Karpas-422 (cell line): Measurements from ENCODE around the gene PRKCE. TPM values are rescaled to one million over a fixed set of nuclear protein-coding genes. Genes with fewer than 3 reads are reported as not detected.

Experiments used
- DNase-seq: peaks from one replicate; pipeline ENCODE4 v3.0.0-alpha.2; 2015
- H2AFZ ChIP-seq: fragments of 200-600 bp; sonication (generic); 2 replicates; pipeline ENCODE4 v1.6.1; 2014; ENCODE audit warnings: antibody characterized with exemption, low read length, mixed read lengths
- H3K27ac ChIP-seq: fragments of 200-600 bp; sonication (generic); 2 replicates; pipeline ENCODE4 v1.5.1; 2014; ENCODE audit warnings: mild to moderate bottlenecking, low read length, moderate library complexity
- H3K27me3 ChIP-seq: fragments of 200-600 bp; sonication (generic); 2 replicates; pipeline ENCODE4 v1.6.1; 2014; ENCODE audit warnings: low read length, mixed read lengths
- H3K36me3 ChIP-seq: fragments of 200-600 bp; sonication (generic); 2 replicates; pipeline ENCODE4 v1.6.1; 2014; ENCODE audit warnings: low read length, mixed read lengths; ENCODE audit not compliant: insufficient read depth
- H3K4me1 ChIP-seq: fragments of 200-600 bp; sonication (generic); 2 replicates; pipeline ENCODE4 v1.6.1; 2014; ENCODE audit warnings: mild to moderate bottlenecking, low read length, mixed read lengths
- H3K4me2 ChIP-seq: fragments of 200-600 bp; sonication (generic); 2 replicates; pipeline ENCODE4 v1.6.1; 2014; ENCODE audit warnings: low read length, low read depth, mild to moderate bottlenecking; ENCODE audit not compliant: poor library complexity, severe bottlenecking
- H3K4me3 ChIP-seq: fragments of 200-600 bp; sonication (generic); 2 replicates; pipeline ENCODE4 v1.5.1; 2014; ENCODE audit warnings: mild to moderate bottlenecking, antibody characterized with exemption, low read length, mixed read lengths
- H3K79me2 ChIP-seq: fragments of 200-600 bp; sonication (generic); 2 replicates; pipeline ENCODE4 v1.6.1; 2014; ENCODE audit warnings: mild to moderate bottlenecking, low read length, mixed read lengths
- H3K9ac ChIP-seq: fragments of 200-600 bp; sonication (generic); 2 replicates; pipeline ENCODE4 v1.6.0; 2014; ENCODE audit warnings: low read length
- H3K9me2 ChIP-seq: fragments of 200-600 bp; sonication (generic), shearing (Covaris generic); replicated peaks from 2 replicates; pipeline ENCODE4 v1.6.0; 2014; ENCODE audit warnings: mild to moderate bottlenecking, low read length, moderate library complexity; ENCODE audit not compliant: insufficient read depth
- H3K9me3 ChIP-seq: fragments of 300-700, 200-600 bp; sonication (generic); 2 replicates; pipeline ENCODE4 v1.6.1; 2014; ENCODE audit warnings: low read length, mixed read lengths
- H4K20me1 ChIP-seq: fragments of 200-600 bp; sonication (generic); 2 replicates; pipeline ENCODE4 v1.6.1; 2014; ENCODE audit warnings: mild to moderate bottlenecking, antibody characterized with exemption, low read length, low read depth; ENCODE audit not compliant: insufficient read depth
- total RNA-seq: library from RNA; depleted of rRNA; stranded (reverse); fragments of >200 nt; shearing (Covaris generic); gene quantifications from 2 replicates; pipeline ENCODE4 v1.2.3, GENCODE V29; 2014; ENCODE audit warnings: low replicate concordance

PRKCE gene
- total RNA-seq, 1 experiment from 2014 or later = 61.8 TPM

- peaks cover 39% of the 10 kb centered on the region for H3K79me2 ChIP-seq
- peak; percentile 51 for DNase-seq
- peaks cover 26% of the 10 kb centered on the region for H3K4me1 ChIP-seq
- H3K27me3 ChIP-seq = no peaks in the 10 kb centered on the region
- no peak overlapping the region for H3K27ac ChIP-seq
- peaks cover 22% of the 10 kb centered on the region; the same call in 1 of the 2 replicates for H4K20me1 ChIP-seq
- H3K4me2 ChIP-seq = peak overlapping the region; percentile 97
- H2AFZ ChIP-seq = no peak overlapping the region
- H3K36me3 ChIP-seq = peaks cover 11% of the 10 kb centered on the region
- no peaks in the 10 kb centered on the region for H3K9me3 ChIP-seq
- peak overlapping the region; percentile 97 for H3K4me3 ChIP-seq
- no peaks in the 10 kb centered on the region for H3K9me2 ChIP-seq
- peak overlapping the region; percentile 97 for H3K9ac ChIP-seq
These were observed 2.0 kb upstream of the PRKCE start for GRCh38 chr2:45649462-45649857.

GRCh38 chr2:45649858-45650811 lies 1.3 kb upstream of the PRKCE start:
- peak overlapping the region; percentile 32; the same call in 1 of the 2 replicates for H2AFZ ChIP-seq
- peak overlapping the region; percentile 97 for H3K9ac ChIP-seq
- peak overlapping the region; percentile 97 for H3K4me3 ChIP-seq
- no peaks in the 10 kb centered on the region for H3K27me3 ChIP-seq
- H4K20me1 ChIP-seq = peaks cover 27% of the 10 kb centered on the region; the same call in 1 of the 2 replicates
- peak overlapping the region; percentile 97 for H3K4me2 ChIP-seq
- H3K4me1 ChIP-seq = peaks cover 33% of the 10 kb centered on the region
- H3K79me2 ChIP-seq = peaks cover 46% of the 10 kb centered on the region
- DNase-seq = peak; percentile 82
- H3K9me3 ChIP-seq = no peaks in the 10 kb centered on the region
- no peaks in the 10 kb centered on the region for H3K9me2 ChIP-seq
- H3K36me3 ChIP-seq = peaks cover 18% of the 10 kb centered on the region
- H3K27ac ChIP-seq = peak overlapping the region; percentile 88

- Histone ChIP-seq H3K4me1 (peaks cover 41% of the 10 kb centered on the region), H3K4me3 (peak overlapping the region; percentile 97), H3K79me2 (peaks cover 54% of the 10 kb centered on the region), H3K4me2 (peak overlapping the region; percentile 97), H3K9ac (peak overlapping the region; percentile 97), H3K9me2 (no peaks in the 10 kb centered on the region), H2AFZ (no peak overlapping the region), H3K36me3 (peaks cover 25% of the 10 kb centered on the region), H4K20me1 (peaks cover 27% of the 10 kb centered on the region; the same call in 1 of the 2 replicates), H3K9me3 (no peaks in the 10 kb centered on the region), H3K27ac (peak overlapping the region; percentile 88), H3K27me3 (no peaks in the 10 kb centered on the region)
- DNase-seq = peak; percentile 98
These were observed 542 bp upstream of the PRKCE start for GRCh38 chr2:45650851-45651414.

GRCh38 chr2:45652090-45653031 lies 886 bp downstream of the PRKCE start:
- Histone ChIP-seq H3K4me2 (peak overlapping the region; percentile 91), H3K9me2 (no peaks in the 10 kb centered on the region), H4K20me1 (peaks cover 27% of the 10 kb centered on the region; the same call in 1 of the 2 replicates), H3K79me2 (peaks cover 68% of the 10 kb centered on the region), H3K36me3 (peaks cover 34% of the 10 kb centered on the region), H3K4me1 (peaks cover 55% of the 10 kb centered on the region), H3K9me3 (no peaks in the 10 kb centered on the region), H2AFZ (no peak overlapping the region), H3K27me3 (no peaks in the 10 kb centered on the region), H3K27ac (peak overlapping the region; percentile 88), H3K9ac (peak overlapping the region; percentile 97), H3K4me3 (peak overlapping the region; percentile 97)
- peak; percentile 86 for DNase-seq

GRCh38 chr2:45653122-45653913 lies 1.8 kb downstream of the PRKCE start:
- Histone ChIP-seq H3K4me3 (peak overlapping the region; percentile 97), H3K36me3 (peaks cover 38% of the 10 kb centered on the region), H3K9me2 (no peaks in the 10 kb centered on the region), H3K4me1 (peaks cover 64% of the 10 kb centered on the region), H2AFZ (no peak overlapping the region), H3K9me3 (no peaks in the 10 kb centered on the region), H3K27me3 (no peaks in the 10 kb centered on the region), H3K4me2 (peak overlapping the region; percentile 91), H3K9ac (peak overlapping the region; percentile 97), H3K27ac (peak overlapping the region; percentile 88), H4K20me1 (peaks cover 31% of the 10 kb centered on the region; the same call in 1 of the 2 replicates), H3K79me2 (peaks cover 78% of the 10 kb centered on the region)
- peak; percentile 64 for DNase-seq

- Histone ChIP-seq H3K9ac (peak overlapping the region; percentile 97), H3K9me3 (no peaks in the 10 kb centered on the region), H4K20me1 (peaks cover 38% of the 10 kb centered on the region; the same call in 1 of the 2 replicates), H3K4me2 (peak overlapping the region; percentile 91), H3K4me3 (peak overlapping the region; percentile 97), H3K9me2 (no peaks in the 10 kb centered on the region), H3K4me1 (peaks cover 67% of the 10 kb centered on the region), H3K79me2 (peaks cover 87% of the 10 kb centered on the region), H3K27me3 (no peaks in the 10 kb centered on the region), H3K27ac (peak overlapping the region; percentile 88), H3K36me3 (peaks cover 43% of the 10 kb centered on the region), H2AFZ (no peak overlapping the region)
- DNase-seq = no peak
These were observed 2.8 kb downstream of the PRKCE start for GRCh38 chr2:45654250-45654649.

- Histone ChIP-seq H3K27me3 (no peaks in the 10 kb centered on the region), H3K4me1 (peaks cover 86% of the 10 kb centered on the region), H3K27ac (peak overlapping the region; percentile 57), H3K79me2 (peaks cover 100% of the 10 kb centered on the region), H3K9me2 (no peaks in the 10 kb centered on the region), H3K36me3 (peaks cover 46% of the 10 kb centered on the region), H3K4me2 (peak overlapping the region; percentile 27), H3K9me3 (no peaks in the 10 kb centered on the region), H3K4me3 (no peak overlapping the region), H3K9ac (peak overlapping the region; percentile 24; the same call in 1 of the 2 replicates), H2AFZ (no peak overlapping the region), H4K20me1 (peaks cover 61% of the 10 kb centered on the region)
- no peak for DNase-seq
These were observed 10.4 kb downstream of the PRKCE start for GRCh38 chr2:45661828-45662227.
